B cell (primary cell): ENCODE data around the gene TRIO. TPM values are rescaled to one million over a fixed set of nuclear protein-coding genes. Genes with fewer than 3 reads are reported as not detected.

Experiments
- ATAC-seq: fragments of 200-7000 bp; cut with Tn5 transposase; one replicate; pipeline ENCODE4 v1.10.0; 2021; ENCODE audit warnings: low read depth, mild to moderate bottlenecking, moderate number of reproducible peaks, moderate library complexity
- CTCF ChIA-PET: fragments of 350-600 bp; sonication (Branson Sonifier 250); formaldehyde crosslinking; loops from one replicate; lab custom pipeline; 2021; ENCODE audit warnings: antibody characterized with exemption, inconsistent platforms; lab: Charles Lee
- POLR2A ChIA-PET: fragments of 350-600 bp; sonication (Branson Sonifier 250); formaldehyde crosslinking; loops from one replicate; lab custom pipeline; 2021; ENCODE audit warnings: antibody characterized with exemption; lab: Charles Lee
- DNase-seq: peaks from one replicate; pipeline ENCODE4 v3.0.0; 2013
- H2AFZ ChIP-seq: 2 replicates; pipeline ENCODE4 v1.6.1; 2012; ENCODE audit warnings: mild to moderate bottlenecking, low read depth, low read length; ENCODE audit not compliant: insufficient read depth, poor library complexity, severe bottlenecking
- H3K27ac ChIP-seq, 2 donors: 1 replicate in 1 of 2; 2 replicates in 1 of 2; pipeline ENCODE4 v1.5.1; 2012 to 2013; ENCODE audit warnings: low read length in 2 of 2, mild to moderate bottlenecking in 2 of 2, moderate library complexity in 1 of 2
- H3K27me3 ChIP-seq, 4 experiments: fragments of 200-600 bp in 1 of 4; sonication (generic) in 1 of 4; replicated peaks in 1 of 4; 1 replicate in 2 of 4; 2 replicates in 2 of 4; pipeline versions ENCODE4 v1.6.1 to v1.7.0; 2013 to 2016; ENCODE audit warnings: low read length in 3 of 4, mild to moderate bottlenecking in 2 of 4, mixed read lengths in 1 of 4, moderate library complexity in 1 of 4; ENCODE audit not compliant: insufficient read depth in 4 of 4, control insufficient read depth in 3 of 4; ENCODE audit errors: control extremely low read depth in 1 of 4
- H3K36me3 ChIP-seq, 2 experiments: replicated peaks in 1 of 2; 1 replicate in 1 of 2; 2 replicates in 1 of 2; pipeline versions ENCODE4 v1.6.1 to v1.7.1; 2013; ENCODE audit warnings: low read length in 1 of 2; ENCODE audit not compliant: insufficient read depth in 2 of 2, control insufficient read depth in 1 of 2; ENCODE audit errors: control extremely low read depth in 1 of 2, extremely low read depth in 1 of 2
- H3K4me1 ChIP-seq, 2 donors: fragments of 200-600 bp in 1 of 2; sonication (generic) in 1 of 2; 1 replicate in 1 of 2; 2 replicates in 1 of 2; pipeline versions ENCODE4 v1.5.1 to v1.6.1; 2013 to 2017; ENCODE audit warnings: low read length in 2 of 2; ENCODE audit not compliant: control insufficient read depth in 2 of 2, insufficient read depth in 2 of 2
- H3K4me2 ChIP-seq: replicated peaks from 2 replicates; pipeline ENCODE3; 2012; ENCODE audit warnings: mild to moderate bottlenecking, low read depth, low read length; ENCODE audit not compliant: poor library complexity, severe bottlenecking
- H3K4me3 ChIP-seq, 5 experiments: fragments of 200-600 bp in 1 of 5; sonication (generic) in 1 of 5; 1 replicate in 3 of 5; 2 replicates in 2 of 5; pipeline versions ENCODE4 v1.5.1 to v1.7.0; 2011 to 2016; ENCODE audit warnings: low read length in 4 of 5, mild to moderate bottlenecking in 4 of 5, low read depth in 2 of 5, control low read depth in 1 of 5, moderate library complexity in 1 of 5; ENCODE audit not compliant: insufficient read depth in 1 of 5; ENCODE audit errors: control extremely low read depth in 1 of 5, extremely low read depth in 1 of 5
- H3K79me2 ChIP-seq: fragments of 200-600 bp; sonication (generic); one replicate; pipeline ENCODE4 v1.6.0; 2016; ENCODE audit warnings: low read length; ENCODE audit not compliant: control insufficient read depth, insufficient read depth
- H3K9ac ChIP-seq: fragments of 200-600 bp; sonication (generic); 2 replicates; pipeline ENCODE4 v1.6.1; 2017; ENCODE audit warnings: mild to moderate bottlenecking, low read length, moderate library complexity
- H3K9me3 ChIP-seq, 3 donors: one replicate each; pipeline versions ENCODE4 v1.6.1 to v1.7.1; 2013; ENCODE audit warnings: low read length in 2 of 3; ENCODE audit not compliant: control insufficient read depth in 2 of 3, insufficient read depth in 1 of 3; ENCODE audit errors: control extremely low read depth in 1 of 3
- H4K20me1 ChIP-seq: 2 replicates; pipeline ENCODE4 v1.6.0; 2012; ENCODE audit warnings: mild to moderate bottlenecking, low read length; ENCODE audit not compliant: insufficient read depth, control insufficient read depth, poor library complexity, severe bottlenecking
- H3K27ac Mint-ChIP-seq: one replicate; pipeline ENCODE4 v1.8.0; 2021; ENCODE audit warnings: mixed read lengths
- H3K27me3 Mint-ChIP-seq: one replicate; pipeline ENCODE4 v1.8.0; 2021; ENCODE audit warnings: mixed read lengths
- H3K4me1 Mint-ChIP-seq: one replicate; pipeline ENCODE4 v1.8.0; 2021; ENCODE audit warnings: mixed read lengths
- H3K4me3 Mint-ChIP-seq: one replicate; pipeline ENCODE4 v1.8.0; 2021; ENCODE audit warnings: mixed read lengths
- H3K9me3 Mint-ChIP-seq: one replicate; pipeline ENCODE4 v1.8.0; 2022; ENCODE audit warnings: mixed read lengths; ENCODE audit not compliant: insufficient read depth
- CTCF ChIP-seq: fragments of 200-600 bp; IDR thresholded peaks from one replicate; pipeline ENCODE4 v1.8.0; 2022; ENCODE audit warnings: antibody characterized with exemption, mild to moderate bottlenecking
- EZH2 ChIP-seq: IDR thresholded peaks from 2 replicates; pipeline ENCODE4 v1.6.1; 2012; ENCODE audit warnings: borderline replicate concordance, low read depth, mild to moderate bottlenecking, moderate library complexity, low read length; ENCODE audit not compliant: insufficient read depth, poor library complexity, severe bottlenecking
- WGBS: methylation state at CpG from one replicate; pipeline ENCODE4 v1.1.5; 2013; ENCODE audit warnings: missing lambda C conversion rate; ENCODE audit not compliant: insufficient coverage; 5-methylcytosine and 5-hydroxymethylcytosine counted together
- intact Hi-C: fragments of 100-400 bp; cut with micrococcal nuclease; formaldehyde crosslinking; loops from one replicate; pipeline ENCODE4 v1.10.0; 2022
- polyA plus RNA-seq: library from polyadenylated mRNA; depleted of rRNA; stranded (reverse); fragments of >200 nt; gene quantifications from 2 replicates; pipeline ENCODE4 v1.2.3, GENCODE V29; 2012
- total RNA-seq, 2 donors: library from RNA; stranded (reverse); fragments of 120-200 nt in 1 of 2; gene quantifications; 1 replicate in 1 of 2; 2 replicates in 1 of 2; pipeline versions ENCODE4 v1.2.3 to v1.2.4, GENCODE V29; 2013 to 2022

The TRIO gene
- total and polyA plus RNA-seq, 2 donors (not counting 1 experiment from before 2014, with no cell fraction given), result 90.5 to 479 TPM

GRCh38 chr5:14308384-14309154 is 165.4 kb downstream of the TRIO start:
- Mint-ChIP-seq H3K4me1 (no peaks in the 10 kb centered on the region), H3K4me3 (no peak overlapping the region), H3K27me3 (no peaks in the 10 kb centered on the region), H3K27ac (no peak overlapping the region), H3K9me3 (peaks cover 4% of the 10 kb centered on the region)
- Histone ChIP-seq H3K9ac (no peak overlapping the region), H3K27me3 (no peaks in the 10 kb centered on the region), H3K4me1 (no peaks in the 10 kb centered on the region), H2AFZ (no peak overlapping the region), H4K20me1 (peaks cover 36% of the 10 kb centered on the region), H3K27ac (no peak overlapping the region), H3K9me3 (no peaks in the 10 kb centered on the region), H3K4me3 (no peak overlapping the region), H3K36me3 (peaks cover 0 to 87% of the 10 kb centered on the region in 2 experiments), H3K4me2 (no peak overlapping the region), H3K79me2 (peaks cover 24% of the 10 kb centered on the region)
- no peak for TF ChIP-seq EZH2
- TF ChIP-seq CTCF, result no peak
- intact Hi-C loops, result no loop called here
- CTCF ChIA-PET, result interaction anchor here (1.3 kb wide), 1 partner anchor 200 kb away, joined by 4 read pairs; no protein-coding TSS in a partner anchor
- ATAC-seq (no peak), DNase-seq (no peak)
- POLR2A ChIA-PET, result no interaction called here
- over 99% methylated on average over 5 of the region's 5 CpGs for WGBS

- Histone ChIP-seq H3K27ac (no peak overlapping the region), H3K4me2 (no peak overlapping the region), H3K79me2 (peaks cover 18% of the 10 kb centered on the region), H2AFZ (no peak overlapping the region), H3K4me3 (no peak overlapping the region), H4K20me1 (peaks cover 41% of the 10 kb centered on the region), H3K36me3 (peaks cover 0 to 80% of the 10 kb centered on the region in 2 experiments), H3K9me3 (no peaks in the 10 kb centered on the region), H3K4me1 (no peaks in the 10 kb centered on the region), H3K9ac (no peak overlapping the region), H3K27me3 (no peaks in the 10 kb centered on the region)
- Mint-ChIP-seq H3K27me3 (no peaks in the 10 kb centered on the region), H3K4me1 (no peaks in the 10 kb centered on the region), H3K9me3 (peaks cover 4% of the 10 kb centered on the region), H3K4me3 (no peak overlapping the region), H3K27ac (no peak overlapping the region)
- no peak for ATAC-seq
- no peak for DNase-seq
- intact Hi-C loops, result no loop called here
- CTCF ChIA-PET, result no interaction called here
- no peak for TF ChIP-seq CTCF
- no peak for TF ChIP-seq EZH2
- POLR2A ChIA-PET, result no interaction called here
Observed at GRCh38 chr5:14309199-14309598, 166.1 kb downstream of the TRIO start.
